22Rv1 (cell line): ENCODE measurements around the gene ZNF318.
"Not testable (repeated sequence)": the region's sequence is repeated elsewhere in the genome, so short reads cannot be mapped to it uniquely, and the experiment has no call there.

Experiments
- CTCF ChIP-seq: fragments of 450-650 bp; IDR thresholded peaks from 2 replicates; pipeline ENCODE4 v1.5.1; 2017; ENCODE audit warnings: mild to moderate bottlenecking
- ZFX ChIP-seq: fragments of 450-650 bp; IDR thresholded peaks from 2 replicates; pipeline ENCODE4 v1.6.1; 2017; ENCODE audit warnings: antibody characterized with exemption, borderline replicate concordance

GRCh38 chr6:43415275-43415674, 45.8 kb upstream of the ZNF318 start:
- not testable (repeated sequence) for TF ChIP-seq CTCF, ZFX
